Measurements from ENCODE around the gene EPHA6.

Gene EPHA6

GRCh38 chr3:97301114-97301513, 486.7 kb downstream of the EPHA6 start:
- H3K4me3 ChIP-seq (ENCODE audit: low read depth, low read length), result no peak overlapping the region
- no peak for TF ChIP-seq CTCF (IDR thresholded peaks at IDR 0.05; ENCODE audit: low read depth, low read length)
- in situ Hi-C loops (cut with HindIII; ENCODE audit: low sequenced_read_pairs), result no loop called here
- DNase-seq (ENCODE audit: low read depth, low spot score), result no peak

- in situ Hi-C loops (cut with HindIII; ENCODE audit: low sequenced_read_pairs), result no loop called here
- no peak for TF ChIP-seq CTCF (IDR thresholded peaks at IDR 0.05; ENCODE audit: low read depth, low read length)
- no peak for DNase-seq (ENCODE audit: low read depth, low spot score)
- no peak overlapping the region for H3K4me3 ChIP-seq (ENCODE audit: low read depth, low read length)
These were observed 491.8 kb downstream of the EPHA6 start for GRCh38 chr3:97306226-97306625.

GRCh38 chr3:97338375-97338774, 524.0 kb downstream of the EPHA6 start:
- DNase-seq (ENCODE audit: low read depth, low spot score), result no peak
- no peak overlapping the region for H3K4me3 ChIP-seq (ENCODE audit: low read depth, low read length)
- in situ Hi-C loops (cut with HindIII; ENCODE audit: low sequenced_read_pairs), result no loop called here

DNA sequence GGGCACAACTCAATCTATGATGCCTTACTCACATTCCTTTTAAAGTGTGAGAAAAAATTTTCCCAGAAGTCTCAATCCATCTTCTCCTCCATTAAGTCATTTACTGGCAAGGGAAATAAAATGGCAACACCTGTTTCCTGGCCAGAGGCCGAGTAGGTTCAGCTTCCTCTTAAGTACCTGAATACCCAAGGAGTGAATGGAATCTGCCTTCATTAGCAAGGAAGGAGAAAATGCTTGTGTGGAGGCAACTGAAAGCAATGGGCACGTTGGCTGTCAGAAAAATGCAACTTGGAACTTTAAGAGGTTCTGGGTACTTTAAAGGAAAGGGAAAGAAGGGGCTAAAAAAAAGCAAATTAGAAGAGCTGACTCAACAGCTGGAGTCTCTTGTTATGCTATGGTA, 526.5 kb downstream of the EPHA6 start:
- in situ Hi-C loops (cut with HindIII; ENCODE audit: low sequenced_read_pairs), result no loop called here
- TF ChIP-seq CTCF (IDR thresholded peaks at IDR 0.05; ENCODE audit: low read depth, low read length), result no peak
- H3K4me3 ChIP-seq (ENCODE audit: low read depth, low read length), result no peak overlapping the region
- DNase-seq (ENCODE audit: low read depth, low spot score), result no peak

More at GRCh38 chr3:97338375-97338774, 524.0 kb downstream of the EPHA6 start:
- TF ChIP-seq CTCF (IDR thresholded peaks at IDR 0.05; ENCODE audit: low read depth, low read length), result no peak

- TF ChIP-seq CTCF (IDR thresholded peaks at IDR 0.05; ENCODE audit: low read depth, low read length), result no peak
- in situ Hi-C loops (cut with HindIII; ENCODE audit: low sequenced_read_pairs), result no loop called here
- H3K4me3 ChIP-seq (ENCODE audit: low read depth, low read length), result no peak overlapping the region
- DNase-seq (ENCODE audit: low read depth, low spot score), result no peak
These were observed 533.4 kb downstream of the EPHA6 start for GRCh38 chr3:97347780-97348179.

GRCh38 chr3:97350971-97351370, 536.6 kb downstream of the EPHA6 start:
- H3K4me3 ChIP-seq (ENCODE audit: low read depth, low read length), result no peak overlapping the region
- in situ Hi-C loops (cut with HindIII; ENCODE audit: low sequenced_read_pairs), result no loop called here
- no peak for TF ChIP-seq CTCF (IDR thresholded peaks at IDR 0.05; ENCODE audit: low read depth, low read length)
- DNase-seq (ENCODE audit: low read depth, low spot score), result no peak

- DNase-seq (ENCODE audit: low read depth, low spot score), result no peak
- in situ Hi-C loops (cut with HindIII; ENCODE audit: low sequenced_read_pairs), result no loop called here
- TF ChIP-seq CTCF (IDR thresholded peaks at IDR 0.05; ENCODE audit: low read depth, low read length), result no peak
- H3K4me3 ChIP-seq (ENCODE audit: low read depth, low read length), result no peak overlapping the region
These were observed 538.8 kb downstream of the EPHA6 start for GRCh38 chr3:97353176-97353575.
